Stimulated activated memory B cell treated with anti-CD40 and anti-IgM and Interleukin-4, amounts not matched to agents 10 μg/mL and 1 μg/mL and 100 μg/mL, for 72 hours (primary cell): ENCODE measurements around the gene EIF2B2.
"Not testable (repeated sequence)": the region's sequence is repeated elsewhere in the genome, so short reads cannot be mapped to it uniquely, and the experiment has no call there.

Source experiments
- ATAC-seq: fragments of 150-1000 bp; cut with Tn5 transposase; 2 replicates; pipeline ENCODE4 v1.10.0; 2021
- H3K27ac Mint-ChIP-seq: one replicate; pipeline ENCODE4 v1.8.0; 2022; ENCODE audit warnings: mild to moderate bottlenecking, mixed read lengths
- H3K27me3 Mint-ChIP-seq: one replicate; pipeline ENCODE4 v1.8.0; 2022; ENCODE audit warnings: mixed read lengths
- H3K36me3 Mint-ChIP-seq: one replicate; pipeline ENCODE4 v1.8.0; 2022; ENCODE audit warnings: mixed read lengths
- H3K4me1 Mint-ChIP-seq: one replicate; pipeline ENCODE4 v1.8.0; 2022; ENCODE audit warnings: mixed read lengths
- H3K4me3 Mint-ChIP-seq: one replicate; pipeline ENCODE4 v1.8.0; 2022; ENCODE audit warnings: mild to moderate bottlenecking, moderate library complexity, mixed read lengths
- H3K9me3 Mint-ChIP-seq: one replicate; pipeline ENCODE4 v1.8.0; 2022; ENCODE audit warnings: mixed read lengths

Gene EIF2B2

DNA sequence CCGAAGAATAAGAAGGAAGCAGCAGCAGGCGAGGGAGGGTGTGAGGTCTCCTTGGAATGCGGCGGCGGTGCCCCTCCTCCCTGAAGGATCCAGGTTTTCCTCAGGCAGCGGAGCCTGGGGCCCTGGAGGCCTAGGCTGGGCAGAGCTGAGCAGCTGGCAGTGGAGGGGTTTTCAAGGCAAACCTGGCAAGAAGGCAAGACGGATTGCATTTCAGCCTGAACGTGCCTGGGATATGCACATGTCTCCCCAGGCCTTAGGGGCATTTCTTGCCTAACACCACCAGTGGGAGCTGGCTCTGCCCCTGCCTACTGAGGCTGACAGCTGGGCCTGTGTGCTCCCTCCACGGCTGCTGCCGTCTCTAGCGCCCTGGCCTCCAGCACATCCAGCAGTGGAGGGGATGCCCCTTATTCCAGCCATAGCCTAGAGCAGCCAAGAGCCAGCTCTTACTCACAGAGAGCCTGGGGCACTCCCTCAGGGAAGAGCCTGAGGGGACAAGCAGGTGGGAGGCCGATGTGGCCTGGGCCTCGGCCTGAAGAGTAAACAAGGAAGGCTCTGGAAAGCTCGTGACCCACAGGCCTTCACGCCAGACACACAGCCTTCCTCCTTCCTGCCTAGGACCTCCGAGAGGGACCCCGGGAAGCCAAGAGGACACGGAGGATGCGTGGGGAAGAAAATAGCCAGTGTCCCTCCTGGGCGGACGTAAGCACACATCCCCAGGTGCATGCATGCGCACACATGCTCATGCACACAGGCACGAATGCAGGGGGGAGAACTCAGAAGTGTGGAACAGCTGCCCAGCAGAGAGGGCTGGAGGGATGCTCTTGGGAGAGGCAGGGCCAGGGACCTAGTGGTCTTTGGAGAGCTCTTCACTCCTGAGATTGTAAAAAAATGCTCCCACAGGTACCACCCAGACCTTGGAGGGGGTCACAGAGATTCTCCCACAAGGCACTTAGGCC lies 23.0 kb upstream of the EIF2B2 start:
- Mint-ChIP-seq H3K27ac (no peak overlapping the region), H3K9me3 (no peaks in the 10 kb centered on the region), H3K27me3 (no peaks in the 10 kb centered on the region), H3K4me1 (peaks cover 7% of the 10 kb centered on the region), H3K4me3 (no peak overlapping the region), H3K36me3 (no peaks in the 10 kb centered on the region)
- ATAC-seq = no peak

DNA sequence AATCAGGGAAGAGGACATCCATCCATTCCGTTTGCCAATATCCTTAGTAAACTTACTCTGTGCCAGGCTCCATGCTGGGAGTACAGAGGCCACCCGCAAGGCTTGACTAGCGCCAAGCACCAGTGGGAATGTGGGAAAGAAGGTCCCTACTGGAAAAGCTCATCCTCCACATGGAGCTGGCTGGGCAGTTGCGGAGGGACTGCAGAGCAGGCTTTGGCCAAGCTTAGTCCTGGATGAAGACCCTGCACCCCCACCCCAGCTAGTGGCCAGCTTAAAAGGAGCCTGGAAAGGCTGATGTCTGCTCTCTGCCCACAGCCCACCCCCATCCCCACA lies 22.4 kb upstream of the EIF2B2 start:
- H3K36me3 Mint-ChIP-seq = no peaks in the 10 kb centered on the region
- H3K9me3 Mint-ChIP-seq = no peaks in the 10 kb centered on the region
- H3K4me1 Mint-ChIP-seq = peaks cover 7% of the 10 kb centered on the region
- H3K4me3 Mint-ChIP-seq = no peak overlapping the region
- no peak for ATAC-seq
- H3K27ac Mint-ChIP-seq = no peak overlapping the region
- no peaks in the 10 kb centered on the region for H3K27me3 Mint-ChIP-seq

DNA sequence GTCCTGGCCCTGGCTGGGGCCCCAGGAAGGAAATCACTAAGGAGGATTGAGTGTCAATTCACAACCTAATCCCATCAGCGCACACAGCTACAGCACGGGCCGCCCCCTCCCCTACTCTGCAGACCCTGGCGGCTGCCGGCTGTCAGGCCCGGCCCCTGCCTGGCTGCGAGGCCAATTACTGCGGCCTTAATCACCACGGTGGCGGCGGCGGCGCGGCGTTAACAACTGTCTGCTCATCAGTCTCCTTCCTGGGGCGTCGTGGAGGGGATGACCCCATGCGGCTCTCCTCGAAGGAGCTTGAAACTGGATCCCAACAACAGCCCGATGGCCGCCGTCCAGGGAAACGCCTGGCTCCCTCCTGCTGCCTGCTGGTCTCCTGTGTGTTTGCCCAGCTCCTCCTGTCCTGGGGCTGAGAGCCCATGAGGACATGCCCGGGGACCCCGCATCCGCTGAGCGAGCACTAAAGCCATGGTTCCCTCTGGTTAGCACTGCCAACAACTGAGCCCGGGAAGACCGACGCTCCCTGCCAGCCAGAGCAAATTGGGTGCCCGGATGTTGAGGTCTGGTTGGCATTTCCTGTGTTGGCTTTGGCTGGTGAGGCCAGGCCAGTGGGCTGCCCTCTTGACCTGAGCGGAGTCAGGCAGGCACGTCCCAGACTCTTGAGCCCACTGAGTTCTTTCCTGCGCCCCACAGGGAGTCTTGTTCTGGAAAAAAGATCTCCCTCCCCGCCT lies 21.8 kb upstream of the EIF2B2 start:
- no peaks in the 10 kb centered on the region for H3K27me3 Mint-ChIP-seq
- peaks cover 7% of the 10 kb centered on the region for H3K4me1 Mint-ChIP-seq
- H3K9me3 Mint-ChIP-seq = no peaks in the 10 kb centered on the region
- H3K4me3 Mint-ChIP-seq = no peak overlapping the region
- no peak overlapping the region for H3K27ac Mint-ChIP-seq
- H3K36me3 Mint-ChIP-seq = no peaks in the 10 kb centered on the region
- ATAC-seq = no peak

DNA sequence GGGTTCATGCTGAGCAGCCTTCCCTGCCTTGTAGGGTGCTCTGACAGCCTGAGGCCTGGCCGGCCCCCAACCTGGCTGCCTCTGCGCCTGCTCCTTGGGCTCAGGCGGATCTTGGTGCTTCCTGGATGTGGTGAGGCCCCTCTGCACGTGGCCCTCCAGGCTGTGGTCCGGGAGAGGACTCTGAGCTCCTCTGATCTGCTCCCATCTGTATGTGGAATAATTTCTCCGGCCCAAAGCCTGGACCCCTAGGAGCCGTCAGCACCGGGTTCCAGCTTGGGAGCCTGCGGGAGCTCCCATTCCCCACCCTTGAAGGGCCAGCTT lies 21.3 kb upstream of the EIF2B2 start:
- Mint-ChIP-seq H3K27ac (no peak overlapping the region), H3K36me3 (no peaks in the 10 kb centered on the region), H3K9me3 (no peaks in the 10 kb centered on the region), H3K27me3 (no peaks in the 10 kb centered on the region), H3K4me3 (no peak overlapping the region), H3K4me1 (peaks cover 7% of the 10 kb centered on the region)
- no peak for ATAC-seq

DNA sequence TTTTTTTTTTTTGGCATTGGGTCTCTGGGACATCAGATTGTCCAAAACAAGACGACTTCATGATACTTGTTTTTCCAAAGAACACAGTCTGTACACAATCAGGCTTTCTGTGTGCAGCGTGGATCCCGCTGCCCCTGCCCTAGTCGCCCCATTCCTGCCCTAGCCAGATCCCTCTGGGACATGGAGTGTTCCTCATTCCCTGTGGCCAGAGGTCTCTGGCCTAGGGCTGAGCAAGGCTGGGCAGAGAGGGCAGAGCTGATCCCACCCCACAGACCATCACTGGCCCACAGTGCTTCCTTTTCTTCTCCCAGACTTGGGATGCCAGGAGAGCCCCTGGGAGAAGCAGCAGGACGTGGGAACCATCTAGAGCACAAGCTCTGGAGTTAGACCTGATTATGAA lies 20.9 kb upstream of the EIF2B2 start:
- Mint-ChIP-seq H3K4me3 (no peak overlapping the region), H3K27me3 (no peaks in the 10 kb centered on the region), H3K27ac (no peak overlapping the region), H3K4me1 (peaks cover 7% of the 10 kb centered on the region), H3K36me3 (no peaks in the 10 kb centered on the region), H3K9me3 (no peaks in the 10 kb centered on the region)
- no peak for ATAC-seq

DNA sequence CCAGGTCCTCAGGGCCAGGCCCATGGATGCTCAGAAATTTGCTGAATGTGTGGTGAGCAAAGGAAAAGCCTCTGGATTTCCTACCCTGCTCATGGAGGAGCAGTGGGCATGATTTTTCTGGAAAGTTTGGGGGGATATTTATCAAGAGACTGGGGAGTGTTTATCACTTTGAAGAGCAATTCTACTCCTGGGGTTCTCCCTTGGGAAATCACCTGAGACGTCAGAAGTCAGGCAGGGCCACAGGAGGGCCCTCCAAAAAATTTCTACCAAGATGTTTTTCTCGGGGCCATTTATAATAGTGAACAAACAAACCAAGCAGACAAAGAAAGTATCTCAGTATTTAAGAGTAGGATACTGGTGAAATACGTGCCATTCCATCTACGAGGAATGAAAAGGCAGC lies 20.1 kb upstream of the EIF2B2 start:
- peaks cover 7% of the 10 kb centered on the region for H3K4me1 Mint-ChIP-seq
- no peaks in the 10 kb centered on the region for H3K27me3 Mint-ChIP-seq
- no peaks in the 10 kb centered on the region for H3K9me3 Mint-ChIP-seq
- no peaks in the 10 kb centered on the region for H3K36me3 Mint-ChIP-seq
- H3K27ac Mint-ChIP-seq = no peak overlapping the region
- H3K4me3 Mint-ChIP-seq = no peak overlapping the region
- ATAC-seq = no peak

DNA sequence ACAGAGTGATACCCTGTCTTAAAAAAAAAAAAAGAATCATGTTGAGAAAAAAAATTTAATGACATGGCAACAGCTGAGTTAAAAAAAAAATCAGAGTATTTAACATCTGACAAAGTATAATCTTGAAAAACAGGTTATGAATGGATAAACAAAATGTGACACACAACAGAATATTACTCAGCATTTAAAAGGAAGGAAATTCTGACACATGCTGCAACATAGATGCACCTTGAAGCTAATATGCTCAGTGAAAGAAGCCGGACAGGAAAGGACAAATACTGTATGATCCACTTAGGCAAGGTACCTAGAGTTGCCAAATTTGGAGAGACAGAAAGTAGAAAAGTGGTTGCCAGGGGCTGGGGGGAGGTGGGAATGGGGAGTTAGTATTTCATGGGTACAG lies 19.4 kb upstream of the EIF2B2 start:
- Mint-ChIP-seq H3K4me3 (no peak overlapping the region), H3K36me3 (no peaks in the 10 kb centered on the region), H3K4me1 (peaks cover 7% of the 10 kb centered on the region), H3K9me3 (no peaks in the 10 kb centered on the region), H3K27ac (no peak overlapping the region), H3K27me3 (no peaks in the 10 kb centered on the region)
- no peak for ATAC-seq

DNA sequence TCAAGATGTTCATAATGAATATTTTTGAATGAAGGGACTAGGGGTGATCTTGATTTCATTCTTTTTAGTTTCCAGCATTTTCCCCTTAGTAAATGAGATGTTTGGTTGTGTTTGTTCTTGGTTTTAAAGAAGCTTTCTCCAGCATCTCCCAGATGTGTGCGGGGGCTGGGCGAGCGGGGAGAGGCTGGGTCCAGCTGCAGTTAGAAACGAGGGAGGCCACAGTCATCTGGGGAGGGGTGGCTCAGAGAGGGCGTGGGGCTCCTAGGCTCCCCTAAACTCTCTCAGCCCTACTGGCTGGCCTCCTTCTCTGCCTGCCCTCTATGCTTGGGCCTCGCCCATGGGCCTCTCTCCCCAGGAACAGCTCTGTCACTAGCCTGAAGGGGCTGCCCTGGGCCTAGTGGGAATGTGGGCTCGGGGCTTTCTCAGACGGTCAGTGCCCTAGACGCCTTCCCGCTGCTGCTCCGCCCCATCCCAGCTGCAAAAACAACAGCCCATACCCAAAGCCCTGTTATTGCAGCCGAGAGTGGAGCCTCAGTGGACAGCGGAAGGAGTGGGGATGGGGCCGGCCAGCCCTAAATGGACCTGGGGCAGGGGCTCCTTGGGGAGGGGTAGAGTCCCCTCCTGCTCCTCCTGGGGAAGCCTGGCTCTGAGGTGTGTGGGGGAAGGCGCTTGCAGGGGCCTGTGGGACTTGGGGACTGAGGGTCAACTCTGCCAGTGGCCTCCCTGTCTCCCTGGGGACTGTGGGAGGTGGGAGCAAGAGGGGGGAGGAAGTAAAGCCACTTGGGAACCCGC lies 18.3 kb upstream of the EIF2B2 start:
- Mint-ChIP-seq H3K9me3 (no peaks in the 10 kb centered on the region), H3K27me3 (no peaks in the 10 kb centered on the region), H3K27ac (no peak overlapping the region), H3K36me3 (no peaks in the 10 kb centered on the region), H3K4me1 (peaks cover 7% of the 10 kb centered on the region), H3K4me3 (no peak overlapping the region)
- no peak for ATAC-seq

DNA sequence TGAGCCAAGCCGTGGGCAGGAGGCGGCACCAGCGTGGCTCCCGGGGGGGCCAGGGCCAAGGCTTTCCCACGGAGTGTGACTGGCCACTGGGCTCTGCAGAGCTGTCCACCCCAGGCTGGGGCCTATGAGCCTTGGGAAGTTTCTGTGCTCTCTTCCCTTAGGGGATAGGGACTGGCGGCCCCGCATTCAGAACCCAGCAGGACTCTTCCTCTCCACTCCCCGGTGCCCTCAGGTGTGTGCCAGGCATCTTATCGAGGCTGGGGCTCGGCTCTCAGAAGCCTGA lies 17.8 kb upstream of the EIF2B2 start:
- H3K27me3 Mint-ChIP-seq = no peaks in the 10 kb centered on the region
- peaks cover 7% of the 10 kb centered on the region for H3K4me1 Mint-ChIP-seq
- no peak for ATAC-seq
- no peaks in the 10 kb centered on the region for H3K36me3 Mint-ChIP-seq
- H3K4me3 Mint-ChIP-seq = no peak overlapping the region
- H3K27ac Mint-ChIP-seq = no peak overlapping the region
- H3K9me3 Mint-ChIP-seq = no peaks in the 10 kb centered on the region

DNA sequence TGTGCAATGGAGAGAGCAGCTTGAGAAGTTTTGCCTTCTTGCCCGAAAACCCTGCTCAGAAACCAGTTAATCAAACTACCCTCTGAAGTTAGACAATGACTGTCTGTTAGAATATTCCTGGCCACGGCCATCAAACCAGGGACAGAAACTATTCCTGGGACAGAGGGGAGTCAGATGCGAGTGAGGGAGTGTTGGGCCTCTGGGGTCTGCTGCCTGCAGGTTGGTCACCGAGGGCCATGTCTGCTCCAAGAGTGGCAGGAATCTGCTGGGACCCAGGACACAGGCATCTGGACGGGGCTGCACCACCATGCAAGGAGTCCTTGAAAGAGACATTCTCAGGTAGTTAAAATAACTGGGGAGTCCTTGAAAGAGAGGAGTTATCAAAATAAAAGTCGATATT lies 16.9 kb upstream of the EIF2B2 start:
- Mint-ChIP-seq H3K9me3 (no peaks in the 10 kb centered on the region), H3K27ac (no peak overlapping the region), H3K4me3 (no peak overlapping the region), H3K4me1 (peaks cover 7% of the 10 kb centered on the region), H3K36me3 (no peaks in the 10 kb centered on the region), H3K27me3 (no peaks in the 10 kb centered on the region)
- ATAC-seq = no peak

DNA sequence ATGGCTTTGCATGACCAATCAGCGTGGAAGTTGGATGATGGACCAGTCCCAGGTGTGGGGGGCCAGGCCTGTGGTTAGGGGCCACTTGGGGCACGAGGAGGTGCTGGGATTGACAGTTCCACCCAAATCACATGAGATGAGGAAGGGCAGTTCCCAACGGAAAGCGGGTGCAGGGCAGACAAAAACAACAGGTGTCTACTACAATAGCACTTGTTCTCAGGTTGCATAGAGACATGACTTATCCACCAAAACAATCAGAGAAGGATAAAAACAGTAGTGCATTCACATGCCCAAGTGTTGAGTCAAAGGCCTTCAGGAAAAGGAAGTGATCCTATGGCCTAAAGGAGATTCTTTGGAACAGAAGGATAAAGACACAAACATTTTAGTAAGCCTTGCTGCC lies 14.6 kb upstream of the EIF2B2 start:
- Mint-ChIP-seq H3K36me3 (no peaks in the 10 kb centered on the region), H3K27me3 (no peaks in the 10 kb centered on the region), H3K27ac (no peak overlapping the region), H3K4me1 (no peaks in the 10 kb centered on the region), H3K9me3 (no peaks in the 10 kb centered on the region), H3K4me3 (no peak overlapping the region)
- no peak for ATAC-seq

DNA sequence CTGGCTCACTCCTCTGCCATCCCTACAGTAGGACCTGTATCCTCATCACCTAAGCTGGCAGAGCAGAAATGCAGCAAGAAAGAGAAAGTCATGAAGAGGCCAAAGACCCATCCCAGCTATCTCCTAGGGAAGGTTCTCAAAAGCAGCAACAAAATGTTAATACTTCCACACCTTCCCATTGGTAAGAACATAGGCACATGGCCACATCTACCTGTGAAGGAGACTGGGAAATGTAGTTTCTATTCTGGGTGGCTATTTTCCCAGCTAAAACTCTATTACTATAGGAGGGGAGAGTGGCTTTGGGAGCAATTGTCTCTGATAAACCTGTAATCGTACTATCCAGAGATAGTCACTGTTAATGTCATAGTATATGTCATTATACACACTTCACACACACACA lies 13.7 kb upstream of the EIF2B2 start:
- H3K4me1 Mint-ChIP-seq = no peaks in the 10 kb centered on the region
- no peaks in the 10 kb centered on the region for H3K36me3 Mint-ChIP-seq
- no peak for ATAC-seq
- H3K4me3 Mint-ChIP-seq = no peak overlapping the region
- no peaks in the 10 kb centered on the region for H3K9me3 Mint-ChIP-seq
- no peaks in the 10 kb centered on the region for H3K27me3 Mint-ChIP-seq
- H3K27ac Mint-ChIP-seq = no peak overlapping the region

DNA sequence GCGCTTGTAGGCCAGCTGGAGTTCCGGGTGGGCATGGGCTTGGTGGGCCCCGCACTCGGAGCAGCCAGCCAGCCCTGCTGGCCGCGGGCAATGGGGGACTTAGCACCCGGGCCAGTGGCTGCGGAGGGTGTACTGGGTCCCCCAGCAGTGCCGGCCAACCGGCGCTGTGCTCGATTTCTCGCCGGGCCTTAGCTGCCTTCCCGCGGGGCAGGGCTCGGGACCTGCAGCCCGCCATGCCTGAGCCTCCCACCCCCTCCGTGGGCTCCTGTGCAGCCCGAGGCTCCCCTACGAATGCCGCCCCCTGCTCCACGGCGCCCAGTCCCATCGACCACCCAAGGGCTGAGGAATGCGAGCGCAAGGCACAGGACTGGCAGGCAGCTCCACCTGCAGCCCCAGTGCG lies 8.5 kb upstream of the EIF2B2 start:
- not testable (repeated sequence) for H3K36me3 Mint-ChIP-seq, ATAC-seq, H3K27ac Mint-ChIP-seq, H3K4me3 Mint-ChIP-seq, H3K27me3 Mint-ChIP-seq, H3K9me3 Mint-ChIP-seq, H3K4me1 Mint-ChIP-seq

DNA sequence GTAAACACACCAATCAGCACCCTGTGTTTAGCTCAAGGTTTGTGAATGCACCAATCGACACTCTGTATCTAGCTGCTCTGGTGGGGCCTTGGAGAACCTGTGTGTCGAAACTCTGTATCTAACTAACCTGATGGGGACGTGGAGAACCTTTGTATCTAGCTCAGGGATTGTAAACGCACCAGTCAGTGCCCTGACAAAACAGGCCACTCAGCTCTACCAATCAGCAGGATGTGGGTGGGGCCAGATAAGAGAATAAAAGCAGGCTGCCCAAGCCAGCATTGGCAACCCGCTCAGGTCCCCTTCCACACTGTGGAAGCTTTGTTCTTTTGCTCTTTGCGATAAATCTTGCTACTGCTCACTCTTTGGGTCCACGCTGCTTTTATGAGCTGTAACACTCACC lies 6.9 kb upstream of the EIF2B2 start:
- not testable (repeated sequence) for ATAC-seq, H3K4me3 Mint-ChIP-seq, H3K27me3 Mint-ChIP-seq, H3K27ac Mint-ChIP-seq, H3K4me1 Mint-ChIP-seq, H3K9me3 Mint-ChIP-seq, H3K36me3 Mint-ChIP-seq

DNA sequence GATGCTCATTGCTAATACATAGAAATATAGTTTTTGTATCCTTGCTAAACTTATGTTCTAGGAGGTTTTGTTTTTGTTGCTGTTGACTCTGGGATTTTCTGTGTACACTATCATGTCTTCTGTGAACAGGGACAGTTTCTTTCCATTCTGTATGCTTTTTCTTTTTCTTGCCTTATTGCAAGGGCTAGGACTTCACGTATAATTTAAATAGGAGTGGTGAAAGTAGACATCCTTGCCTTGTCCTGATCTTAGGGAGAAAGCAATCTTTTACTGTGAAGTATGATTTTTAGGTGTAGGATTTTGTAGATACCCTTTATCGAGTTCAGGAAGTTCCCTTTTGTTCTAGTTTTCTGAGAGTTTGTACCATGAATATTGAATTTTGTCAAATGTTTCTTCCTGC lies 1.5 kb upstream of the EIF2B2 start:
- Mint-ChIP-seq H3K27ac (no peak overlapping the region), H3K27me3 (no peaks in the 10 kb centered on the region), H3K4me3 (no peak overlapping the region), H3K4me1 (peaks cover 30% of the 10 kb centered on the region), H3K36me3 (peaks cover 15% of the 10 kb centered on the region), H3K9me3 (no peaks in the 10 kb centered on the region)
- ATAC-seq = no peak

DNA sequence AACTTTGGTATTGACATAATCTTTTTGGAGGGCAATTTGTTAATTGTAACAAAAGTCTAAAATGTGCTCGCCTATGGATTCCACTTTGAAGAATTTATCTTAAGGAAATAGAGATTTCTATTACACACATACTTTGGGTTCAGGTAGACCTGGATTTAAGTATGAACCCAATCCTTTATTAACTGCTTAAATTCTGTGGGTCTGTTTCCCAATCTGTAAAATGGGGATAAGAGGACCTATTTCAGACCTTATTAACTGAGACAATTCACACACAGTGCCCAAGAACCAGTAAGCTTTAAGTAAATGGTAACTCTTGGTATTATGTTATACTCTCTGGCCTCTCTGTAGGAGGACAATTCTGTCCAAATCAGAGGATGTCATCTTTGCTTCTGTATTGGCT lies 822 bp upstream of the EIF2B2 start:
- H3K36me3 Mint-ChIP-seq = peaks cover 22% of the 10 kb centered on the region
- ATAC-seq = no peak
- peaks cover 30% of the 10 kb centered on the region for H3K4me1 Mint-ChIP-seq
- no peaks in the 10 kb centered on the region for H3K27me3 Mint-ChIP-seq
- H3K9me3 Mint-ChIP-seq = no peaks in the 10 kb centered on the region
- peak overlapping the region; percentile 90 for H3K27ac Mint-ChIP-seq
- H3K4me3 Mint-ChIP-seq = peak overlapping the region; percentile 95
